MM.1S (cell line): ENCODE data around the gene AAK1.

Experiments used
- DNase-seq: peaks from one replicate; pipeline ENCODE4 v3.0.0-alpha.2; 2015
- H2AFZ ChIP-seq: fragments of 300-600 bp; sonication (generic); 2 replicates; pipeline ENCODE4 v1.6.0; 2016; ENCODE audit warnings: antibody characterized with exemption, low read length
- H3F3A ChIP-seq: fragments of 300-600 bp; sonication (generic); 2 replicates; pipeline ENCODE4 v1.6.1; 2016; ENCODE audit warnings: mild to moderate bottlenecking, antibody characterized with exemption, low read length, moderate library complexity, mixed read lengths; ENCODE audit not compliant: insufficient read depth
- H3K27ac ChIP-seq: fragments of 300-600 bp; sonication (generic); 2 replicates; pipeline ENCODE4 v1.5.1; 2016; ENCODE audit warnings: mild to moderate bottlenecking, low read length
- H3K27me3 ChIP-seq: fragments of 300-600 bp; sonication (generic); replicated peaks from 2 replicates; pipeline ENCODE4 v1.6.0; 2016; ENCODE audit warnings: low read length; ENCODE audit not compliant: insufficient read depth
- H3K36me3 ChIP-seq: fragments of 300-600 bp; sonication (generic); replicated peaks from 2 replicates; pipeline ENCODE4 v1.6.1; 2016; ENCODE audit warnings: mild to moderate bottlenecking, low read length, mixed read lengths; ENCODE audit not compliant: insufficient read depth
- H3K4me1 ChIP-seq: fragments of 300-600 bp; sonication (generic); 2 replicates; pipeline ENCODE4 v1.6.1; 2016; ENCODE audit warnings: low read length, mixed read lengths
- H3K4me2 ChIP-seq: fragments of 300-600 bp; sonication (generic); 2 replicates; pipeline ENCODE4 v1.6.0; 2016; ENCODE audit warnings: low read depth, low read length
- H3K4me3 ChIP-seq: fragments of 300-600 bp; sonication (generic); 2 replicates; pipeline ENCODE4 v1.5.1; 2016; ENCODE audit warnings: low read length, mixed read lengths
- H3K79me2 ChIP-seq: fragments of 300-600 bp; sonication (generic); 2 replicates; pipeline ENCODE4 v1.6.1; 2016; ENCODE audit warnings: mixed run types, low read length, mixed read lengths
- H3K9ac ChIP-seq: fragments of 300-600 bp; sonication (generic); 2 replicates; pipeline ENCODE4 v1.6.1; 2016; ENCODE audit warnings: low read length, mixed read lengths
- H3K9me2 ChIP-seq: fragments of 300-600 bp; sonication (generic); replicated peaks from 2 replicates; pipeline ENCODE4 v1.6.1; 2016; ENCODE audit warnings: mild to moderate bottlenecking, low read length, mixed read lengths; ENCODE audit not compliant: insufficient read depth
- H3K9me3 ChIP-seq: fragments of 300-600 bp; sonication (generic); replicated peaks from 2 replicates; pipeline ENCODE4 v1.6.1; 2016; ENCODE audit warnings: mild to moderate bottlenecking, low read length, mixed read lengths; ENCODE audit not compliant: insufficient read depth
- H4K20me1 ChIP-seq: fragments of 300-600 bp; sonication (generic); 2 replicates; pipeline ENCODE4 v1.6.1; 2016; ENCODE audit warnings: mild to moderate bottlenecking, low read length, moderate library complexity, mixed read lengths; ENCODE audit not compliant: insufficient read depth
- CTCF ChIP-seq: fragments of 300-600 bp; sonication (generic); IDR thresholded peaks from 2 replicates; pipeline ENCODE4 v1.5.1; 2016; ENCODE audit warnings: antibody characterized with exemption, low read length, mixed read lengths
- EZH2 ChIP-seq: fragments of 300-600 bp; sonication (generic); optimal IDR thresholded peaks from 2 replicates; pipeline ENCODE3; 2017; ENCODE audit warnings: low read depth, mild to moderate bottlenecking, antibody characterized with exemption, low read length, mixed read lengths
- EZH2phosphoT487 ChIP-seq: fragments of 300-600 bp; sonication (generic); IDR thresholded peaks from 2 replicates; pipeline ENCODE4 v1.6.1; 2018; ENCODE audit warnings: antibody characterized with exemption, low read length

The AAK1 gene

GRCh38 chr2:69521747-69522146 is 121.8 kb downstream of the AAK1 start:
- H2AFZ ChIP-seq = no peak overlapping the region
- no peak for DNase-seq
- no peaks in the 10 kb centered on the region for H3K9me2 ChIP-seq
- no peaks in the 10 kb centered on the region for H3K27me3 ChIP-seq
- H3K9me3 ChIP-seq = no peaks in the 10 kb centered on the region
- H3K4me3 ChIP-seq = no peak overlapping the region
- H3K4me2 ChIP-seq = no peak overlapping the region
- no peaks in the 10 kb centered on the region for H4K20me1 ChIP-seq
- no peaks in the 10 kb centered on the region for H3K36me3 ChIP-seq
- H3K79me2 ChIP-seq = no peaks in the 10 kb centered on the region
- no peak overlapping the region for H3K27ac ChIP-seq
- H3K9ac ChIP-seq = no peak overlapping the region
- H3K4me1 ChIP-seq = no peaks in the 10 kb centered on the region
- no peaks in the 10 kb centered on the region for H3F3A ChIP-seq
- TF ChIP-seq CTCF (no peak), EZH2 (no peak), EZH2phosphoT487 (no peak)

GRCh38 chr2:69518841-69519240 is 124.7 kb downstream of the AAK1 start:
- Histone ChIP-seq H3K9ac (no peak overlapping the region), H3K4me2 (no peak overlapping the region), H3K27me3 (no peaks in the 10 kb centered on the region), H3K9me2 (no peaks in the 10 kb centered on the region), H3K9me3 (no peaks in the 10 kb centered on the region), H3K4me3 (no peak overlapping the region), H3F3A (no peaks in the 10 kb centered on the region), H3K36me3 (no peaks in the 10 kb centered on the region), H3K27ac (no peak overlapping the region), H2AFZ (no peak overlapping the region), H3K79me2 (no peaks in the 10 kb centered on the region), H4K20me1 (no peaks in the 10 kb centered on the region), H3K4me1 (no peaks in the 10 kb centered on the region)
- TF ChIP-seq EZH2phosphoT487 = no peak
- TF ChIP-seq EZH2 = no peak
- TF ChIP-seq CTCF = no peak
- DNase-seq = no peak

- no peak for DNase-seq
- H4K20me1 ChIP-seq = no peaks in the 10 kb centered on the region
- no peaks in the 10 kb centered on the region for H3F3A ChIP-seq
- no peaks in the 10 kb centered on the region for H3K79me2 ChIP-seq
- no peak overlapping the region for H3K4me3 ChIP-seq
- no peaks in the 10 kb centered on the region for H3K4me1 ChIP-seq
- no peak overlapping the region for H3K9ac ChIP-seq
- no peaks in the 10 kb centered on the region for H3K27me3 ChIP-seq
- no peak overlapping the region for H3K4me2 ChIP-seq
- H3K27ac ChIP-seq = no peak overlapping the region
- H3K9me3 ChIP-seq = no peaks in the 10 kb centered on the region
- H2AFZ ChIP-seq = no peak overlapping the region
- no peak for TF ChIP-seq EZH2phosphoT487
- TF ChIP-seq CTCF = no peak
- no peak for TF ChIP-seq EZH2
- no peaks in the 10 kb centered on the region for H3K36me3 ChIP-seq
- H3K9me2 ChIP-seq = no peaks in the 10 kb centered on the region
Measured at GRCh38 chr2:69517410-69517809, 126.1 kb downstream of the AAK1 start.
